ENCODE results near the gene SLC16A6. TPM values are rescaled to one million over a fixed set of nuclear protein-coding genes. Genes with fewer than 3 reads are reported as not detected.
"Not testable (repeated sequence)": the region's sequence is repeated elsewhere in the genome, so short reads cannot be mapped to it uniquely, and the experiment has no call there.

Gene SLC16A6
- 28.1 TPM for total RNA-seq (2013)
- polyA plus RNA-seq (10 to 100 TPM; 12.3 to 24.7 (median 14.0) TPM), polyA minus RNA-seq (21.3 and 29.4 TPM in 2 replicates), total RNA-seq (44.2 to 226 (median 180) reads per million in 11 experiments)

- peak within 1 kb of the TSS; percentile 100 for H3K9ac ChIP-seq (ENCODE audit: insufficient read depth, low read length, poor library complexity, severe bottlenecking)
- H3K4me2 ChIP-seq (replicated peaks; ENCODE audit: extremely low read depth, low read length, poor library complexity, severe bottlenecking): peak within 1 kb of the TSS; percentile 79
- H3K4me1 ChIP-seq (ENCODE audit: control insufficient read depth in 1 of 2, insufficient read depth in 2 of 2, low read length in 2 of 2): peaks cover 71 to 78% of the 10 kb centered on the region in 2 donors
- peak within 1 kb of the TSS; percentile 97 to 100 for H3K27ac ChIP-seq (ENCODE audit: low read depth in 1 of 2, low read length in 2 of 2)
- peaks cover 60% of the 10 kb centered on the region for H3K79me2 ChIP-seq (ENCODE audit: insufficient read depth, low read length)
- Mint-ChIP-seq H3K4me1 (peaks cover 60% of the 10 kb centered on the region), H3K27ac (peak within 1 kb of the TSS; percentile 97 to 100 (median 99)), H3K36me3 (peaks cover 22 to 32% of the 10 kb centered on the region in 2 donors), H3K9me3 (peaks cover 0 to 2% (median 0%) of the 10 kb centered on the region in 7 donors), H3K27me3 (ENCODE audit: low read depth in 3 of 3) (peaks cover 0 to 2% (median 2%) of the 10 kb centered on the region in 3 donors), H3K4me3 (peak within 1 kb of the TSS; percentile 97 to 99)
- peaks cover 5% of the 10 kb centered on the region for H4K20me1 ChIP-seq (ENCODE audit: insufficient read depth, low read length)
- peak; percentile 85 to 87 (median 85) for DNase-seq
- intact Hi-C loops (cut with micrococcal nuclease): loop anchor here (1.0 to 5.0 kb wide), 3 partner anchors 22 to 56 kb away; partner anchors contain the start of gene AMZ2 (in 1 of the 2)
- no peak for TF ChIP-seq CTCF (IDR thresholded peaks at IDR 0.05)
- H3K36me3 ChIP-seq (replicated peaks in 1 of 2; ENCODE audit: control insufficient read depth in 1 of 2, insufficient read depth in 2 of 2, low read length in 2 of 2): peaks cover 1 to 8% of the 10 kb centered on the region in 2 donors
- peak within 1 kb of the TSS; percentile 82 to 97 (median 87) for H3K4me3 ChIP-seq (replicated peaks in 1 of 3; ENCODE audit: low read depth in 2 of 3, low read length in 3 of 3)
- no peaks in the 10 kb centered on the region for H3K27me3 ChIP-seq (ENCODE audit: control insufficient read depth in 2 of 2, insufficient read depth in 2 of 2, low read length in 2 of 2)
- no peaks in the 10 kb centered on the region for H3K9me3 ChIP-seq (replicated peaks in 1 of 2; ENCODE audit: control insufficient read depth in 1 of 2, insufficient read depth in 1 of 2, low read length in 2 of 2)
- H2AFZ ChIP-seq (ENCODE audit: insufficient read depth, low read depth, low read length, poor library complexity, severe bottlenecking): peak within 1 kb of the TSS; percentile 55
- under 1% methylated on average over 81 of the region's 96 CpGs for WGBS (ENCODE audit: insufficient coverage)
These were observed at the start of gene SLC16A6, which contains the start of gene ARSG for GRCh38 chr17:68290955-68291835. TSS of gene SLC16A6 (minus strand) at chr17:68291127. CDS start at chr17:68278320, 12,807 bp downstream. TSS of gene ARSG (plus strand) at chr17:68291495. CDS start at chr17:68307494, 15,999 bp downstream.

GRCh38 chr17:68334393-68334792, 43.5 kb upstream of the SLC16A6 start:
- 92% methylated on average over 8 of the region's 9 CpGs for WGBS (ENCODE audit: insufficient coverage)
- peaks cover 12 to 19% of the 10 kb centered on the region in 2 donors for H3K36me3 Mint-ChIP-seq
- H3K27me3 Mint-ChIP-seq (ENCODE audit: low read depth in 3 of 3): peaks cover 0 to 3% (median 2%) of the 10 kb centered on the region in 3 donors
- H3K79me2 ChIP-seq (ENCODE audit: insufficient read depth, low read length): no peaks in the 10 kb centered on the region
- no peak overlapping the region for H3K4me2 ChIP-seq (replicated peaks; ENCODE audit: extremely low read depth, low read length, poor library complexity, severe bottlenecking)
- H3K36me3 ChIP-seq (replicated peaks in 1 of 2; ENCODE audit: control insufficient read depth in 1 of 2, insufficient read depth in 2 of 2, low read length in 2 of 2): no peaks in the 10 kb centered on the region
- intact Hi-C loops (cut with micrococcal nuclease): no loop called here
- peaks cover 27 to 35% (median 31%) of the 10 kb centered on the region in 7 donors for H3K9me3 Mint-ChIP-seq
- H3K9me3 ChIP-seq (replicated peaks in 1 of 2; ENCODE audit: control insufficient read depth in 1 of 2, insufficient read depth in 1 of 2, low read length in 2 of 2): peaks cover 18 to 41% of the 10 kb centered on the region in 2 donors
- no peaks in the 10 kb centered on the region for H3K27me3 ChIP-seq (ENCODE audit: control insufficient read depth in 2 of 2, insufficient read depth in 2 of 2, low read length in 2 of 2)
- H3K4me3 ChIP-seq (replicated peaks in 1 of 3; ENCODE audit: low read depth in 2 of 3, low read length in 3 of 3): no peak overlapping the region
- no peak overlapping the region for H3K4me3 Mint-ChIP-seq
- DNase-seq: no peak
- H4K20me1 ChIP-seq (ENCODE audit: insufficient read depth, low read length): no peaks in the 10 kb centered on the region
- H3K4me1 ChIP-seq (ENCODE audit: control insufficient read depth in 1 of 2, insufficient read depth in 2 of 2, low read length in 2 of 2): peaks cover 0 to 5% of the 10 kb centered on the region in 2 donors
- no peaks in the 10 kb centered on the region for H3K4me1 Mint-ChIP-seq
- no peak for TF ChIP-seq CTCF (IDR thresholded peaks at IDR 0.05)
- H2AFZ ChIP-seq (ENCODE audit: insufficient read depth, low read depth, low read length, poor library complexity, severe bottlenecking): no peak overlapping the region
- no peak overlapping the region for H3K27ac ChIP-seq (ENCODE audit: low read depth in 1 of 2, low read length in 2 of 2)
- no peak overlapping the region for H3K9ac ChIP-seq (ENCODE audit: insufficient read depth, low read length, poor library complexity, severe bottlenecking)
- no peak overlapping the region for H3K27ac Mint-ChIP-seq

- Mint-ChIP-seq H3K27ac (peak overlapping the region in 1 of 7 donors; percentile 56), H3K36me3 (peaks cover 12 to 18% of the 10 kb centered on the region in 2 donors), H3K9me3 (peaks cover 27 to 35% (median 32%) of the 10 kb centered on the region in 7 donors)
- H3K9ac ChIP-seq (ENCODE audit: insufficient read depth, low read length, poor library complexity, severe bottlenecking); DNase-seq; H3K27me3 Mint-ChIP-seq (ENCODE audit: low read depth in 3 of 3); H3K4me1 Mint-ChIP-seq; H3K4me3 ChIP-seq (replicated peaks in 1 of 3; ENCODE audit: low read depth in 2 of 3, low read length in 3 of 3); H3K79me2 ChIP-seq (ENCODE audit: insufficient read depth, low read length); intact Hi-C loops (cut with micrococcal nuclease); H4K20me1 ChIP-seq (ENCODE audit: insufficient read depth, low read length); H2AFZ ChIP-seq (ENCODE audit: insufficient read depth, low read depth, low read length, poor library complexity, severe bottlenecking); H3K4me2 ChIP-seq (replicated peaks; ENCODE audit: extremely low read depth, low read length, poor library complexity, severe bottlenecking); H3K4me3 Mint-ChIP-seq; H3K36me3 ChIP-seq (replicated peaks in 1 of 2; ENCODE audit: control insufficient read depth in 1 of 2, insufficient read depth in 2 of 2, low read length in 2 of 2); H3K4me1 ChIP-seq (ENCODE audit: control insufficient read depth in 1 of 2, insufficient read depth in 2 of 2, low read length in 2 of 2); H3K27ac ChIP-seq (ENCODE audit: low read depth in 1 of 2, low read length in 2 of 2); H3K27me3 ChIP-seq (ENCODE audit: control insufficient read depth in 2 of 2, insufficient read depth in 2 of 2, low read length in 2 of 2): not testable (repeated sequence)
- H3K9me3 ChIP-seq (replicated peaks in 1 of 2; ENCODE audit: control insufficient read depth in 1 of 2, insufficient read depth in 1 of 2, low read length in 2 of 2): peaks cover 18 to 41% of the 10 kb centered on the region in 2 donors
- 93% methylated on average over 7 of the region's 12 CpGs for WGBS (ENCODE audit: insufficient coverage)
These were observed 41.0 kb upstream of the SLC16A6 start for GRCh38 chr17:68331932-68332331.
